NCI-H226 (cell line): ENCODE results near the gene NXPH3.

Source experiments
- DNase-seq: peaks from one replicate; pipeline ENCODE4 v3.0.0-alpha.2; 2015

NXPH3 gene

DNA sequence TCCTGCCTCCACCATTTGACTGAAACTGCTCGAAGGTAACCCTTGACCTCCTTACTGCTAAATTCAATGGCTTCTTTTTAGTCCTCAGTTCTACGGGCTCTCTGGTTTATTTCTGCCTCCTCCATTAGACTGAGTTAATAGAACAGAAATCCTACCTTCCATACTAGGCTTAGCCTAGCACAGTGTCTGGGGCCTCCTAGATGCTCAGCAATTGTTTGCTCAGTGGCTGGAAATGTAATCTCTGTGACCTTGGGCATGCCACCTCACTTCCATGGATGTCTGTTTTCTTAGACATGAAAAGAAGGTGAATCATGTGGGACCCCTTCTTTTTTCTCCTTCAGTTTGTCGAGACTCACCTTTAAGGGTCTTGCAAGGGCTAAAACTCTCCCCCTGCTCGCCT lies 19.7 kb downstream of the NXPH3 start:
- DNase-seq, result no peak

DNA sequence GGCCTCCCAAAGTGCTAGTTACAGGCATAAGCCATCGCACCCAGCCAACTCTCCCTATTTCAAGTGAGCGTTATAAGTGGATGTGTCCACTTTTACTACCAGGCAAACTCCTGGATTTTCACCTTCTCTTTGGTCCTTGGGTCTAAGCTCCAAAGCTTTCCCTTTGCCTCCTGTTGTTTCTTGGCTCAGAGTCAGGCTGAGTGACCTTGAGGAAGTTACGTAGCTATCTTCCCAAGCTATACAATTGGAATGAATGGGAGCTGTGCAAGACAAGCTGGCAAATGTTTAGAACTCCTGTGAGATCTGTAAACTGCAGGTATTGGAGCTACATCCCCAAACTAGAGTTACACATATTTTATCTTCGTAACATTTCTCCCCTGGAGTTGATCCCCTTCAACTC lies 20.3 kb downstream of the NXPH3 start:
- no peak for DNase-seq

DNA sequence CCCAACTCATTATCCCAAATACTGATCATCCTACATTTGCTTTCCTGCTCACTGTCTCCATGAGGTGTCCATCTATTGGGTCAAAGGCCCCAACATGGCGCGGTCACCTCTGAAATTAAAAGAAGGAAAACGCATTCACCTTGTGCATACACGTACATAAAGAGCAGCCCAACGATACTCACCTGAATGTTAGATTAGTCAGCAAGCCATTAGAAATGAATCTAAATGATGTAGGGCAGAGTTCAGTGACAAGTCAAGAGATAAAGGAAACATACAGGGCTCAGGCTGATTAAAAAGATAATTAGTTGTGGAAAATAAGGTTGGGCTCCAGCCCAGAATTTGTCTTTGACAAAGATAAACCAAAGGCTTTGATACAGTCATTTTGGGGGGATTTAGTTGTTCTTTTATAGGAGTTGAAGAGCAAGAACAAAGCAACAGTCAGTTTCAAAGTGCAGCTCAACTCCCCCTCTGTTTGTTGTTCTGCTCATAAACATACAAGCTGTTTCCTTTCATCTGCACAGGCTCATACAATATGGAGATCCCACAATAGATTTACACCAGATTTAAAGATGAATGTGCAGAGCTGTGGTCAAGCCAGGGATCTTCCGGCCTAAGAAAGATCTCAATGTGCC lies 21.1 kb downstream of the NXPH3 start:
- DNase-seq, result no peak

DNA sequence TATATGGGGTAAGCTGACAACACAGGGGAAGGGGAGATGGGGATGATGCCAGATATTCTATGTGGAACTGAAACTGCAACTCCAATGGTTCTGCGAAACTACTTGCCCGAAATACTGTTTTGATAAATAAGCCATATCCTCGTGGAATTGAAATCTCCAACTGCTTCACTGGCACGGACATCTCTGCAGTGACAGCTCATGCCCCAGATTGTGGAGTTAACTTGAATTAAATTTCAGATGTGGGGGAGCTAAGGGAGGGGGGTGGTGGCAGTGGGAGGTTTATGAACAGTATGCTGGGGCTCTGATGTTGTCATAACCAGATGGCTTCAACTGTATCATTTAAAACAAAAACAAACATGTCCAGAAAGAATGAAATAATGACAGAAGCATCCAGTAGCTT lies 21.8 kb downstream of the NXPH3 start:
- DNase-seq, result no peak

DNA sequence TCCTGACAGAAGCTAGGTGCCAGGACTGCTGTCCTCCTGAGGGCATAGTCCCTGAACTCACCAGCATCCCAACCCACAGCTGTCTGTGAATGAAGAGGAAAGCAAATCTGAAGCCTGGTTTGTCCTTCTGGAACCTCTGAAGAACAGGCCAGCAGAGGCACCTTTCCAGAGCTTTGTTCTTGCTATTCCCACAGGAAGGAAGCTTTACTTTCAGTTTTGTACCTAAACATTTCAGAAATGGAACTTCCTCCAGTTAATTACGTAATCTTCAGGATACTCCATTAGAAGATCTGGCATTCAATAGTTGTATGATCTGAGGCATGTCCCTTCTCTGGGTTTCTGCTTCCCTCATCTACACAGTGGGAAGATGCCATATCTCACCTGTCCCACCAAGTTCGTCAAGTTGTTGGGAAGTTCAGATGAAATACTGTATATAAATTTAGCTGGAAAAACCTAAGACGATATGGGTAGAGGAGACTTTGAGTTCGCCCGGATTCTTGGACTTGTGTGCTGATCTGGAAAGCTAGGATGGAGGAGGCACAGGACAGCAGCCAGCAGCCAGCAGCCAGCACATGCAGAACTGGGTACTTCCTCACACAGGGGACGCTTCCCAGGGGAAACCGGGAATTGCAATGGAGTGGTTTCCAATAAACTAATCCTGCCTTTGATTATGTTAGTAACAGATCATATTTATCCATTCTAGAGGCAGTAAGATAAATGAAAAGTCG lies 22.4 kb downstream of the NXPH3 start:
- DNase-seq, result no peak

DNA sequence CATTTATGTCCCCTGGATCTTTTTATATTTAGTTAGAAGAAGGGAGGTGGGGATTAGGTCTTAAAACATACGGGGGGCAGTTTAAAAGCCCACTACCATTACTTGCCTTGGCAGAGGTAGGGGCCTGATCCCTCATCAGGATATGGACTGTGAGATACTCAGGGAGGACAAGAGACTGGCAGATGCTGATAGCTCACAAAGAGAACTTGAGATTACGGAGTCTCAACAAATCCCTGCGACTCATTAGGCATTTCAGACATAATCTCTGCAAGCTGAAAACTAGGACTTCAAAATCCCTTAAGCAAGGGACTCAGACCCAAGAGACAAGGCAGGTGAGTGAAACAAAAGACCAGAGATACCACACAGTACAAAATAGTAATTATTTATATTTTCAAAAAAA lies 23.2 kb downstream of the NXPH3 start:
- no peak for DNase-seq

GRCh38 chr17:49600949-49601348 lies 25.3 kb downstream of the NXPH3 start:
- peak; percentile 23 for DNase-seq

- no peak for DNase-seq
Measured at GRCh38 chr17:49602783-49603182, 27.1 kb downstream of the NXPH3 start.

DNA sequence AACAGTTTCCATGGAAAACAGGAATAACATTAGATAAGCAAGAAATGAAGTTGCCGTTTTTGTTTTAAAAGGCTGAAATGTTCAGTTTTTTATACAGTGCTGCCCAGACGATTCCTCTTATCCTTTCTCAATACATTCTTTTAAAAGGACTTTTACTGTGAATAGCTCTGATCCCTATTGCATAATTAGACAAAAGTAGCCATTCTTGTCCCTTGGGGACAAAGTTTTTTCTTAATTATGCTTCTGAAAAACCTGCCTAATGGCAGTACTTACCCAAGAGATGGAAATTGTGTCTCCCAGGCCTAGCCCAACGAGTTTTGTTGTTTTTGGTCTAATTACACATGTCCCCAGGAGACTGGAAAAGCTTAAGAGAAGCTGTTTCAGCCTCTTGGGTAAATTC lies 27.6 kb downstream of the NXPH3 start:
- no peak for DNase-seq

- no peak for DNase-seq
Measured at GRCh38 chr17:49603720-49604119, 28.0 kb downstream of the NXPH3 start.

DNA sequence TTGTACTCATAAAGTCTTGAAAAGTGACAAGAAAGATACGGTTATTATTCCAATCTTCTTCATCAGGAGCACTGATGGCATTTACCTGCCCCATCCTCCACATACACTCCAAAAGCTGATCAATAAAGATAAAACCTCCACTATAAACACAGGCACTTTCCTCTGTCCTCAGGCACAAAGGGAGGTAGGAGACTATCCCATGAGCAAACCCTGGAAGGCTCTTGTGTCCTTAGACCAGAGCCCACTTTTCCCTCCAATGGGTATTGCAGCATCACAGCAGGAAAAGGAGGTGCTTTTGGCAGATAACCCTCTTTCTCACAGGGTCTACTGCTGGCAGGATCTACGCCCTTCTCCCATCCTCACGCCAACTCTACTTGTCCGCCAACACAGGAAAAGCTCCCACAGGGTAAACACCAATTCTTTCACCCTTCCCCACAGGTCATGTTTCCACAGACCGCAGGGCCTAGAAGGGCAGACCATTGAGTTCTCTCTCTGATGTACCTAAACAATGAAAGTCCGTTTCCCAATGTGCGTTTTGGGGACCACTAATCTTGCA lies 28.7 kb downstream of the NXPH3 start:
- DNase-seq, result no peak

DNA sequence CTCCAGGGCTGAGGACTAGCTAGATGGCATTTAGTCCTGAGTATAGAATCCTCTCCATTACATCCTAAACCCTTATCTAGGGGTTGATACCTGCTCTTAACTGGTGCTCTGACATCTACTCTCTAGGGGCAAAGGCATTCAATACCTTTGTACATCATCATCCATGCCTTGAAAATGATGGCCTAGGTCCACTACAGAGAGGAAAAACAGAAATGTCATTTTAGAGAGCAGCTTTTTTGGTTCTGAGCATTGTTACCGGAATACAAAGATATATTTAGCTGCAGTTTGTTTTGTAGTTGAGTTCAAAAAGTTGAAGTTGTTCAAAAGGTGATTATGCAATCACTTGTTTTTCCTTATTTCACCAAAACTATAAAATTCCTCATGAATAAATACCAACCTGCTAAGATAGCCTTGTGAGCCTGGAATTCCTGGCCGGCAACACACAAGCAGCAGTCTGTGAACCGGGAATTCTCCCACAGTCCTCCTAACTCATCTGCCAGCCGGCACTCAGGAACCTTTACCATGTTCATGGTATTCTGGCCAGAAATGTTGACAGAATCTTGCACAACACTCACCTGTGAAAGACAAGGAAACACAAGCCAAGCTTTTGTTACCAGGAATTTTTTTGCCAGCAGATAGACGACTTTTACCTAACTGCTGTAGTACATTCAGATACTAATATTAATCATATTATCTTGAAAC lies 35.4 kb downstream of the NXPH3 start:
- no peak for DNase-seq

DNA sequence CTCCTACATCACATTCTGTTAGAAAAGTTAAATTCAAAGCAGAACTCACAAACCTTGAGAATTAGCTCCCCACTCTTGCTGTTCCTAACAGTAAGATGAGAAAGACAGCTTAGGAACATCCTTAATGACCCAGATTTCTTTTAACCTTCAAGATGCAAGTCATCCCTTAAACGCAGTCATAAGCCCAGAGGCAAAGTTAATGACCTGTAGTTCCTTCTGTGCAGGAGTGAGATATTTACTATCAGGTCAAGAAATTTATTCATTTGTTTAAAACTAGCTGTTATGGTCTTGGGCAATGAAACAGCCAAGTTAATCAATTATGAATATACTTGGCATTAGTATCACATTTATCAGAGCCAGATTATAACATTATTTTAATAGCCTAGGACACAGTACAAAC lies 37.1 kb downstream of the NXPH3 start:
- DNase-seq, result no peak

- no peak for DNase-seq
Measured at GRCh38 chr17:49613182-49613800, 37.6 kb downstream of the NXPH3 start.

DNA sequence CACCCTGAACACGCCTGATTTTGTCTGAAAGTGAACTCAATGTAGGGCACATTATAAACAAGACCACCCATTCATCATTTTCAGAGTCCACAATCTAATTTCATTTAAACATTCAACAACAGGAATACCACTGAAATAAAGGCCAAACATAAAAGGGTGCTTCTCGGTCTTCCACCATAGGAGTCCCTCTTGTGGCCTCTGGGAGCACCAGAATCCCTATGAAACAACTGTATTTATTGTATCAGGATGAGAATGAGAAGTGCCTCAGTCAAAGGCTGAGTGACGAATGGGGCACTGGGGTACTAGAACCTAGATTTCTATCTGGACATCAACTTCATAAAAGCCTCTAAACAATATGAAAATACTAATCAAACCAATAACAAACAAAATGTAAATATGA lies 40.4 kb downstream of the NXPH3 start:
- DNase-seq, result no peak

GRCh38 chr17:49616601-49617131 lies 41.0 kb downstream of the NXPH3 start:
- DNase-seq, result no peak

DNA sequence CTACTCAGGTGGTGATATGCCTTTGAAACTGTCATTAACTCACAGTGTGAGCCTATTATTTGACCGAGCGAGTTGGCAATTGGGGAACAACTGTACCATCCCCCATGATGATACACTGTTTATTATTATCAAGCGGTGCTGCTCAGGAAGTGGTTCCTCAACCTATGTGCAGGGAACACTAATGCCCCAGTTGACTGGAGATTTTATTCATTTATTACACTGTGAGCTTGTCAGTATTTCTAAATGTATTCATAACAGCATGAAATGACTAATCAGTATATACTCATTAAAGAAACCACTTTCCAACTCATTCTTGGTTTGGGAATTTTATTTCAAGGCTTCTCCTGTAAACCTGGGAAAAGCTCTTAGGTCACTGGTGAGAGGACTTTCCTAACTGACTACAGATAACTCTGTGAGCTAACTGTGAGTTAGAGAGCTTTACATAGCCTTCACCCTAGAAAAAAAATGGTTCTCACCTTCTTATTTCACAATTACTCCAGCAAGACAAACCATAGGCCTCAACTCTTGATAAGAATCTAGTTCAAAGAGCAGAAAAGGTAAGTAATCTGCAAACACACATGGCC lies 42.4 kb downstream of the NXPH3 start:
- DNase-seq, result no peak

GRCh38 chr17:49621420-49621819 lies 45.7 kb downstream of the NXPH3 start:
- no peak for DNase-seq

- no peak for DNase-seq
Measured at GRCh38 chr17:49621946-49622529, 46.4 kb downstream of the NXPH3 start.

- DNase-seq, result peak; percentile 15
Measured at GRCh38 chr17:49624896-49625295, 49.2 kb downstream of the NXPH3 start.

GRCh38 chr17:49629447-49629846 lies 53.8 kb downstream of the NXPH3 start:
- no peak for DNase-seq

GRCh38 chr17:49630113-49630900 lies 54.6 kb downstream of the NXPH3 start:
- no peak for DNase-seq
